GM23338 (cell line): ENCODE results near the gene EPHA10. TPM values are rescaled to one million over a fixed set of nuclear protein-coding genes. Genes with fewer than 3 reads are reported as not detected.

ENCODE experiments used
- ATAC-seq: fragments of 200-7000 bp; cut with Tn5 transposase; 3 replicates; pipeline ENCODE4 v1.9.1; 2020
- DNase-seq: peaks from one replicate; pipeline ENCODE4 v3.0.0-alpha.2; 2015; ENCODE audit warnings: low spot score
- H2AFZ ChIP-seq: fragments of 200-600 bp; sonication (generic); 2 replicates; pipeline ENCODE4 v1.8.0; 2016; ENCODE audit warnings: antibody characterized with exemption, mild to moderate bottlenecking, moderate library complexity
- H3F3A ChIP-seq: fragments of 200-600 bp; sonication (generic); replicated peaks from 2 replicates; pipeline ENCODE4 v1.8.0; 2017; ENCODE audit warnings: antibody characterized with exemption, mixed run types, low read depth
- H3K27ac ChIP-seq: fragments of 200-600 bp; sonication (generic); 2 replicates; pipeline ENCODE4 v1.6.1; 2016; ENCODE audit warnings: low read depth
- H3K27me3 ChIP-seq: fragments of 200-600 bp; sonication (generic); 2 replicates; pipeline ENCODE4 v1.8.0; 2016; ENCODE audit warnings: mild to moderate bottlenecking, mixed run types, moderate library complexity; ENCODE audit not compliant: insufficient read depth
- H3K36me3 ChIP-seq: fragments of 200-600 bp; sonication (generic); 2 replicates; pipeline ENCODE4 v1.8.0; 2016; ENCODE audit warnings: mild to moderate bottlenecking; ENCODE audit not compliant: insufficient read depth
- H3K4me1 ChIP-seq: fragments of 200-600 bp; sonication (generic); 2 replicates; pipeline ENCODE4 v1.8.0; 2016; ENCODE audit warnings: mild to moderate bottlenecking, moderate library complexity; ENCODE audit not compliant: insufficient read depth
- H3K4me2 ChIP-seq: fragments of 200-600 bp; sonication (generic); 2 replicates; pipeline ENCODE4 v1.7.1; 2017; ENCODE audit warnings: mixed run types
- H3K4me3 ChIP-seq: fragments of 200-600 bp; sonication (generic); 2 replicates; pipeline ENCODE4 v1.6.1; 2016; ENCODE audit warnings: mixed run types
- H3K79me2 ChIP-seq: fragments of 200-600 bp; sonication (generic); replicated peaks from 2 replicates; pipeline ENCODE4 v1.8.0; 2017; ENCODE audit warnings: mild to moderate bottlenecking; ENCODE audit not compliant: insufficient read depth
- H3K9me2 ChIP-seq: fragments of 200-600 bp; sonication (generic); 2 replicates; pipeline ENCODE4 v1.8.0; 2017; ENCODE audit not compliant: insufficient read depth
- H4K20me1 ChIP-seq: fragments of 200-600 bp; sonication (generic); replicated peaks from 2 replicates; pipeline ENCODE4 v1.8.0; 2017; ENCODE audit warnings: mild to moderate bottlenecking; ENCODE audit not compliant: insufficient read depth
- H3K27ac Mint-ChIP-seq: 2 replicates; pipeline ENCODE4 v1.8.0; 2020; ENCODE audit warnings: inconsistent platforms, mild to moderate bottlenecking, moderate library complexity, mixed read lengths
- H3K27me3 Mint-ChIP-seq: 3 replicates; pipeline ENCODE4 v1.8.0; 2022; ENCODE audit warnings: low read depth, mild to moderate bottlenecking, moderate library complexity, mixed read lengths, inconsistent platforms; ENCODE audit not compliant: insufficient read depth, poor library complexity
- H3K36me3 Mint-ChIP-seq: 3 replicates; pipeline ENCODE4 v1.8.0; 2021; ENCODE audit warnings: low read depth, mild to moderate bottlenecking, inconsistent platforms, moderate library complexity, mixed read lengths
- H3K4me1 Mint-ChIP-seq: 3 replicates; pipeline ENCODE4 v1.8.0; 2020; ENCODE audit warnings: mild to moderate bottlenecking, inconsistent platforms, mixed read lengths
- H3K4me3 Mint-ChIP-seq: 3 replicates; pipeline ENCODE4 v1.8.0; 2021; ENCODE audit warnings: moderate library complexity, mild to moderate bottlenecking, inconsistent platforms, mixed read lengths
- H3K9me3 Mint-ChIP-seq: 3 replicates; pipeline ENCODE4 v1.8.0; 2020; ENCODE audit warnings: moderate library complexity, mild to moderate bottlenecking, inconsistent platforms, mixed read lengths
- CTCF ChIP-seq, 2 experiments: fragments of 200-600 bp in 1 of 2; sonication (generic) in 1 of 2; conservative IDR thresholded peaks; 2 replicates each; pipeline versions ENCODE4 v1.5.1 to v1.6.1; 2016 to 2017; ENCODE audit warnings: antibody characterized with exemption in 2 of 2, low read depth in 2 of 2, mild to moderate bottlenecking in 2 of 2, moderate library complexity in 1 of 2
- EZH2phosphoT487 ChIP-seq: fragments of 200-600 bp; sonication (generic); IDR thresholded peaks from one replicate; pipeline ENCODE4 v1.8.1; 2018; ENCODE audit warnings: antibody characterized with exemption; ENCODE audit not compliant: unreplicated experiment
- ZNF331 ChIP-seq: fragments of 250-450 bp; sonication (Bioruptor Pico); IDR thresholded peaks from 2 replicates; pipeline ENCODE4 v1.5.0; 2020; ENCODE audit warnings: low read depth, mild to moderate bottlenecking, moderate library complexity
- polyA plus RNA-seq: library from polyadenylated mRNA; unstranded; fragments of >200 nt; fragmentation: Nextera tagmentation; extraction: Ambion mirVana; gene quantifications from 2 replicates; pipeline ENCODE4 v1.2.1, GENCODE V29; 2016
- total RNA-seq: library from RNA; depleted of rRNA; stranded (reverse); fragments of >200 nt; shearing (Covaris generic); gene quantifications from 2 replicates; pipeline ENCODE4 v1.2.3, GENCODE V29; 2014
- TF ChIP-seq, protein P1 (sequence below): fragments of 250-450 bp; sonication (Bioruptor Pico); IDR thresholded peaks from 2 replicates; pipeline ENCODE4 v1.5.0; 2020; ENCODE audit warnings: mild to moderate bottlenecking, moderate library complexity

The EPHA10 gene
- total and polyA plus RNA-seq, 2 experiments from 2014 or later = 0.76 to 2.4 TPM

GRCh38 chr1:37670133-37670532, 94.8 kb downstream of the EPHA10 start:
- DNase-seq (no peak), ATAC-seq (no peak)
- no peaks in the 10 kb centered on the region for H3K36me3 ChIP-seq
- Mint-ChIP-seq H3K36me3 (no peaks in the 10 kb centered on the region), H3K27me3 (peaks cover 5% of the 10 kb centered on the region), H3K4me1 (peaks cover 2% of the 10 kb centered on the region; the same call in 1 of the 3 replicates), H3K9me3 (no peaks in the 10 kb centered on the region), H3K27ac (no peak overlapping the region), H3K4me3 (no peak overlapping the region)
- no peaks in the 10 kb centered on the region for H4K20me1 ChIP-seq
- no peak overlapping the region for H3K4me3 ChIP-seq
- no peak overlapping the region for H3K4me2 ChIP-seq
- no peak overlapping the region for H2AFZ ChIP-seq
- no peaks in the 10 kb centered on the region for H3K4me1 ChIP-seq
- H3K79me2 ChIP-seq = no peaks in the 10 kb centered on the region
- no peak for TF ChIP-seq EZH2phosphoT487
- TF ChIP-seq, protein P1, sequence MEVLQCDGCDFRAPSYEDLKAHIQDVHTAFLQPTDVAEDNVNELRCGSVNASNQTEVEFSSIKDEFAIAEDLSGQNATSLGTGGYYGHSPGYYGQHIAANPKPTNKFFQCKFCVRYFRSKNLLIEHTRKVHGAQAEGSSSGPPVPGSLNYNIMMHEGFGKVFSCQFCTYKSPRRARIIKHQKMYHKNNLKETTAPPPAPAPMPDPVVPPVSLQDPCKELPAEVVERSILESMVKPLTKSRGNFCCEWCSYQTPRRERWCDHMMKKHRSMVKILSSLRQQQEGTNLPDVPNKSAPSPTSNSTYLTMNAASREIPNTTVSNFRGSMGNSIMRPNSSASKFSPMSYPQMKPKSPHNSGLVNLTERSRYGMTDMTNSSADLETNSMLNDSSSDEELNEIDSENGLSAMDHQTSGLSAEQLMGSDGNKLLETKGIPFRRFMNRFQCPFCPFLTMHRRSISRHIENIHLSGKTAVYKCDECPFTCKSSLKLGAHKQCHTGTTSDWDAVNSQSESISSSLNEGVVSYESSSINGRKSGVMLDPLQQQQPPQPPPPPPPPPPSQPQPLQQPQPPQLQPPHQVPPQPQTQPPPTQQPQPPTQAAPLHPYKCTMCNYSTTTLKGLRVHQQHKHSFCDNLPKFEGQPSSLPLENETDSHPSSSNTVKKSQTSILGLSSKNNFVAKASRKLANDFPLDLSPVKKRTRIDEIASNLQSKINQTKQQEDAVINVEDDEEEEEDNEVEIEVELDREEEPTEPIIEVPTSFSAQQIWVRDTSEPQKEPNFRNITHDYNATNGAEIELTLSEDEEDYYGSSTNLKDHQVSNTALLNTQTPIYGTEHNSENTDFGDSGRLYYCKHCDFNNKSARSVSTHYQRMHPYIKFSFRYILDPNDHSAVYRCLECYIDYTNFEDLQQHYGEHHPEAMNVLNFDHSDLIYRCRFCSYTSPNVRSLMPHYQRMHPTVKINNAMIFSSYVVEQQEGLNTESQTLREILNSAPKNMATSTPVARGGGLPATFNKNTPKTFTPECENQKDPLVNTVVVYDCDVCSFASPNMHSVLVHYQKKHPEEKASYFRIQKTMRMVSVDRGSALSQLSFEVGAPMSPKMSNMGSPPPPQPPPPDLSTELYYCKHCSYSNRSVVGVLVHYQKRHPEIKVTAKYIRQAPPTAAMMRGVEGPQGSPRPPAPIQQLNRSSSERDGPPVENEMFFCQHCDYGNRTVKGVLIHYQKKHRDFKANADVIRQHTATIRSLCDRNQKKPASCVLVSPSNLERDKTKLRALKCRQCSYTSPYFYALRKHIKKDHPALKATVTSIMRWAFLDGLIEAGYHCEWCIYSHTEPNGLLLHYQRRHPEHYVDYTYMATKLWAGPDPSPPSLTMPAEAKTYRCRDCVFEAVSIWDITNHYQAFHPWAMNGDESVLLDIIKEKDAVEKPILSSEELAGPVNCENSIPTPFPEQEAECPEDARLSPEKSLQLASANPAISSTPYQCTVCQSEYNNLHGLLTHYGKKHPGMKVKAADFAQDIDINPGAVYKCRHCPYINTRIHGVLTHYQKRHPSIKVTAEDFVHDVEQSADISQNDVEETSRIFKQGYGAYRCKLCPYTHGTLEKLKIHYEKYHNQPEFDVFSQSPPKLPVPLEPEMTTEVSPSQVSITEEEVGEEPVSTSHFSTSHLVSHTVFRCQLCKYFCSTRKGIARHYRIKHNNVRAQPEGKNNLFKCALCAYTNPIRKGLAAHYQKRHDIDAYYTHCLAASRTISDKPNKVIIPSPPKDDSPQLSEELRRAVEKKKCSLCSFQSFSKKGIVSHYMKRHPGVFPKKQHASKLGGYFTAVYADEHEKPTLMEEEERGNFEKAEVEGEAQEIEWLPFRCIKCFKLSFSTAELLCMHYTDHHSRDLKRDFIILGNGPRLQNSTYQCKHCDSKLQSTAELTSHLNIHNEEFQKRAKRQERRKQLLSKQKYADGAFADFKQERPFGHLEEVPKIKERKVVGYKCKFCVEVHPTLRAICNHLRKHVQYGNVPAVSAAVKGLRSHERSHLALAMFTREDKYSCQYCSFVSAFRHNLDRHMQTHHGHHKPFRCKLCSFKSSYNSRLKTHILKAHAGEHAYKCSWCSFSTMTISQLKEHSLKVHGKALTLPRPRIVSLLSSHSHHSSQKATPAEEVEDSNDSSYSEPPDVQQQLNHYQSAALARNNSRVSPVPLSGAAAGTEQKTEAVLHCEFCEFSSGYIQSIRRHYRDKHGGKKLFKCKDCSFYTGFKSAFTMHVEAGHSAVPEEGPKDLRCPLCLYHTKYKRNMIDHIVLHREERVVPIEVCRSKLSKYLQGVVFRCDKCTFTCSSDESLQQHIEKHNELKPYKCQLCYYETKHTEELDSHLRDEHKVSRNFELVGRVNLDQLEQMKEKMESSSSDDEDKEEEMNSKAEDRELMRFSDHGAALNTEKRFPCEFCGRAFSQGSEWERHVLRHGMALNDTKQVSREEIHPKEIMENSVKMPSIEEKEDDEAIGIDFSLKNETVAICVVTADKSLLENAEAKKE (CRISPR knock-in tag) = no peak
- no peak for TF ChIP-seq CTCF (conservative IDR thresholded peaks at IDR 0.05; ENCODE audit: low read depth in 2 of 2)
- TF ChIP-seq ZNF331 (CRISPR knock-in tag) = no peak
- no peaks in the 10 kb centered on the region for H3K9me2 ChIP-seq
- no peak overlapping the region for H3K27ac ChIP-seq
- no peaks in the 10 kb centered on the region for H3K27me3 ChIP-seq
- H3F3A ChIP-seq = no peaks in the 10 kb centered on the region
